GM12801 (cell line): ENCODE data around the gene SCN10A.

Experiments
- CTCF ChIP-seq: IDR thresholded peaks from one replicate; pipeline ENCODE4 v1.5.1; 2011; ENCODE audit warnings: control low read depth; ENCODE audit not compliant: insufficient read length; ENCODE audit errors: extremely low read depth

SCN10A gene

DNA sequence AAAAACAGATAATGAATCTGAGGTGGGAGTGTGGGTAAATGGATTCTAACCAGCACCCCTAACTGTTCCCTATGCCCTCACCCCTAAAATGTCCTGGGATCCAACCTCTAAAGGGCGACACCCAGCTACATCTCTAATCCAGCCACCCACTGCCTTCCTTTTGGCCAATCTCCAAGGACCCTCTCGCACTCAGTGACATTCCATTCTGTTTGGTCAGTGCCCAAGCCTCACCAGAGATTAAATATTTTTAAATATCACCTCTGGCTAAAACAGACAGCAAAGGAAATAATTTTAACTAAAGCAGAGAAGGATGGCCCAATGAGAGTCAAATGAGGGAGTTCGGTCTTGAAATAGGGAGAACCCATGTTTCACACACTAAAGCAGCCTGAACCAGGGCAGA lies 19.9 kb upstream of the SCN10A start:
- TF ChIP-seq CTCF, result no peak

- TF ChIP-seq CTCF, result no peak
Measured at GRCh38 chr3:38834717-38835116, 18.7 kb upstream of the SCN10A start.

DNA sequence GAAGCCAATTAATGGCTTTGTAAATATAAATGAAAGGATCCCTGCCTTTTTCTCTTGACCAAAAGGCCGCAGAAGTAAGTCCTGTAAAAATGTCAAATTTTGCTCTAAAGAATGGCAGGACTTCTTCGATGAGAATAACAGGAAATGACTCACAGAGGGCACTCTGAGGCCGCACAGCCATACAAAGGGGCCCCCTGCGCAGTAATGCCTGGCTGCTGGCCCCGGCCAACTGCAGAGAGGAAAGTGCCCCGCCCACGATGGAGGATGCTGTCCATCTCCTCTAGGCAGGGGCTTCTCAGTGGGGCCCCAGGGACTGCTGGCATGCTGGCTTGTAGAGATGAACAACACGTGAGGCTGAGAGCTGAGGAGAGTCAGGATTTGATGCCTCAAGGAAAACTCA lies 18.1 kb upstream of the SCN10A start:
- TF ChIP-seq CTCF, result no peak

GRCh38 chr3:38829404-38829803 lies 13.4 kb upstream of the SCN10A start:
- no peak for TF ChIP-seq CTCF

- TF ChIP-seq CTCF, result no peak
Measured at GRCh38 chr3:38828681-38829080, 12.7 kb upstream of the SCN10A start.

- no peak for TF ChIP-seq CTCF
Measured at GRCh38 chr3:38827791-38828190, 11.8 kb upstream of the SCN10A start.

DNA sequence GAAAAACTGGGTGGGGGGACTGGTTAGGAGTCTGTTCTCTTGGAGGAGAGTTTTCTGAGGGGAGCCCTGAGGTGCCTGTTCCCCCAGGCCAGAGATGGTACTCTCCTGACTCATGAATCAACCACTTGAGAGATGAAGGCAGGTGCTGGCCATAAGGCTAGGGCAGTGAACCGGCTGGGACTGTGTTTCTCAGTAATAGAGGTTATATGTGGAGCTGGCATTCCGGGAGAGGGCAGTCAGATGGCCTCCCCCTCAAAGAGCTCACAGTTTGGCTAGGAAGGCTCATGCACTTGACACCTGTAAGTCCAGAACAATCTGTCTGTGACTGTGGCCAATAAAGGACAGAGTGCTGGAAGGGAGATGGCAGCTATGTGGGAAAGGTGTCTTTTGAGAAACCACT lies 10.0 kb upstream of the SCN10A start:
- TF ChIP-seq CTCF, result no peak

DNA sequence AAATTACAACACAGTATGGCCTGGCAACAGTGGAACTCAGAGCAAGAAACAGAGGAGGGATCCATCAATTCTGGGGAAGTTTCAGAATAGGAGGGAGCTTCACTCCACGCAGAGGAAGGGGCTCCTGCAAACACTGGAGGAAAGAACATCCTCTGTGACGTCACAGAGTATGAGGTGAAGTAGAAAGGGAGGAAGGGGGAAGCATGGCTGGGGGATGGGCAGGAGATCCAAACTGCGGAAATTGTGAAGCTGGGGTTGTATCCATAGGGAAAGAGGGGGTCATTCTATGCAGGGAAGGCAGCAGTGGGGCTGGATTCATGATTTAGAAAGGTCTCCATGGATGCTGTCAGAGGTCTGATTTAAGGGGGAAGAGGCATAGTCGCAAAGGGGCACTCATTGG lies 8.3 kb upstream of the SCN10A start:
- no peak for TF ChIP-seq CTCF
